Measurements from ENCODE around the gene CCDC33. TPM values are rescaled to one million over a fixed set of nuclear protein-coding genes. Genes with fewer than 3 reads are reported as not detected.

The CCDC33 gene
- total and polyA plus RNA-seq, 2 donors (not counting 3 experiments of a cell fraction or from before 2014, with no cell fraction given): not detected

- CTCF ChIA-PET: no interaction called here
- no peak overlapping the region for H2AFZ ChIP-seq (ENCODE audit: low read depth, low read length)
These were observed 42.8 kb upstream of the CCDC33 start for GRCh38 chr15:74193299-74193718.

More at GRCh38 chr15:74193299-74193718, 42.8 kb upstream of the CCDC33 start:
- no peak overlapping the region for H3K4me3 ChIP-seq (replicated peaks in 1 of 3; ENCODE audit: insufficient read depth in 1 of 3, low read depth in 1 of 3, low read length in 3 of 3)
- no TSS peak for BruUV-seq (replicated peaks)
- H3K9me3 ChIP-seq (replicated peaks; ENCODE audit: control insufficient read depth, insufficient read depth, low read length): no peaks in the 10 kb centered on the region
- H3K36me3 ChIP-seq (ENCODE audit: control insufficient read depth in 2 of 2, extremely low read depth in 1 of 2, insufficient read depth in 2 of 2, low read length in 2 of 2): no peaks in the 10 kb centered on the region
- dilution Hi-C loops (cut with MboI; ENCODE audit: extremely low pct_ligation_motif_present, low sequenced_read_pairs) (no loop called here), intact Hi-C loops (cut with micrococcal nuclease) (no loop called here)
- H3K9ac ChIP-seq (replicated peaks; ENCODE audit: extremely low read depth, insufficient read depth, low read length): no peak overlapping the region
- H3K4me1 ChIP-seq (ENCODE audit: control insufficient read depth, extremely low read depth, insufficient read depth, low read length): no peaks in the 10 kb centered on the region
- H3K9me1 ChIP-seq (replicated peaks; ENCODE audit: control insufficient read depth, extremely low read depth, insufficient read depth, low read length): no peaks in the 10 kb centered on the region
- H3K27ac ChIP-seq (ENCODE audit: insufficient read depth, low read depth, low read length): no peak overlapping the region
- H3K27me3 ChIP-seq (ENCODE audit: control insufficient read depth in 2 of 2, insufficient read depth in 2 of 2, low read length in 2 of 2): no peaks in the 10 kb centered on the region
- POLR2A ChIA-PET: no interaction called here
- no peaks in the 10 kb centered on the region for H4K20me1 ChIP-seq (replicated peaks; ENCODE audit: control insufficient read depth, extremely low read depth, insufficient read depth, low read length)
- DNase-seq (ENCODE audit: low read depth, low spot score) (no peak), FAIRE-seq (no peak)
- H3K79me2 ChIP-seq (ENCODE audit: control insufficient read depth, insufficient read depth, low read length): no peaks in the 10 kb centered on the region
- no peak overlapping the region for H3K4me2 ChIP-seq (ENCODE audit: insufficient read depth, low read length)
- TF ChIP-seq GATA2 (IDR thresholded peaks at IDR 0.05; ENCODE audit: insufficient read depth, insufficient read length, low read depth, low read length) (peak; percentile 19), CTCF (IDR thresholded peaks at IDR 0.05; ENCODE audit: extremely low read depth in 1 of 2, insufficient read depth in 1 of 2, low read depth in 1 of 2, low read length in 2 of 2) (no peak), MYC (IDR thresholded peaks at IDR 0.05; ENCODE audit: low read depth, low read length) (no peak), EZH2 (IDR thresholded peaks at IDR 0.05; ENCODE audit: borderline replicate concordance, low read depth, low read length, severe bottlenecking) (no peak), FOS (IDR thresholded peaks at IDR 0.05; ENCODE audit: borderline replicate concordance, insufficient read depth, low read length) (peak; percentile 69)

All from endothelial cell of umbilical vein (primary cell).